H9 (cell line): ENCODE data around the gene ARHGAP26. TPM values are rescaled to one million over a fixed set of nuclear protein-coding genes. Genes with fewer than 3 reads are reported as not detected.

Experiments
- DNase-seq: peaks from one replicate; pipeline ENCODE4 v3.0.0-alpha.2; 2017
- H2AFZ ChIP-seq: one replicate; pipeline ENCODE4 v1.6.1; 2013; ENCODE audit warnings: mild to moderate bottlenecking, low read length, control low read depth, moderate library complexity
- H2AK5ac ChIP-seq: 2 replicates; pipeline ENCODE4 v1.6.1; 2013; ENCODE audit warnings: low read length, control low read depth, mixed read lengths; ENCODE audit not compliant: insufficient read length
- H2BK120ac ChIP-seq: one replicate; pipeline ENCODE4 v1.6.1; 2013; ENCODE audit warnings: low read depth, mild to moderate bottlenecking, low read length, control low read depth, inconsistent platforms; ENCODE audit not compliant: poor library complexity, severe bottlenecking
- H2BK12ac ChIP-seq: 2 replicates; pipeline ENCODE4 v1.6.1; 2013; ENCODE audit warnings: low read length, control low read depth, mixed read lengths, low read depth; ENCODE audit not compliant: insufficient read length
- H2BK15ac ChIP-seq: 2 replicates; pipeline ENCODE4 v1.6.1; 2013; ENCODE audit warnings: low read depth, low read length, control low read depth
- H2BK20ac ChIP-seq: one replicate; pipeline ENCODE4 v1.6.1; 2013; ENCODE audit warnings: low read depth, mild to moderate bottlenecking, low read length, control low read depth, inconsistent platforms; ENCODE audit not compliant: poor library complexity, severe bottlenecking
- H2BK5ac ChIP-seq: 2 replicates; pipeline ENCODE4 v1.6.1; 2013; ENCODE audit warnings: low read length, control low read depth, mixed read lengths; ENCODE audit not compliant: insufficient read length
- H3K14ac ChIP-seq: 2 replicates; pipeline ENCODE4 v1.6.1; 2013; ENCODE audit warnings: low read length, control low read depth; ENCODE audit not compliant: insufficient read depth
- H3K18ac ChIP-seq: 2 replicates; pipeline ENCODE4 v1.6.1; 2013; ENCODE audit warnings: low read depth, mild to moderate bottlenecking, mixed read lengths, low read length, control low read depth; ENCODE audit not compliant: insufficient read length
- H3K23ac ChIP-seq: 2 replicates; pipeline ENCODE4 v1.6.1; 2013; ENCODE audit warnings: low read length, control low read depth, mixed read lengths, low read depth; ENCODE audit not compliant: insufficient read length
- H3K23me2 ChIP-seq: 2 replicates; pipeline ENCODE4 v1.6.1; 2013; ENCODE audit warnings: low read depth, mild to moderate bottlenecking, mixed read lengths, low read length, control low read depth; ENCODE audit not compliant: insufficient read length, poor library complexity, severe bottlenecking
- H3K27ac ChIP-seq: 2 replicates; pipeline ENCODE4 v1.5.1; 2013; ENCODE audit warnings: low read length, control low read depth, mixed read lengths, low read depth; ENCODE audit not compliant: insufficient read length
- H3K27me3 ChIP-seq: 2 replicates; pipeline ENCODE4 v1.6.1; 2013; ENCODE audit warnings: low read length, control low read depth, inconsistent platforms; ENCODE audit not compliant: insufficient read depth
- H3K4ac ChIP-seq: 2 replicates; pipeline ENCODE4 v1.6.1; 2013; ENCODE audit warnings: low read depth, mild to moderate bottlenecking, control low read depth, inconsistent platforms, low read length, moderate library complexity
- H3K4me1 ChIP-seq: 2 replicates; pipeline ENCODE4 v1.6.1; 2013; ENCODE audit warnings: low read length, control low read depth, inconsistent platforms; ENCODE audit not compliant: insufficient read depth
- H3K4me2 ChIP-seq: 2 replicates; pipeline ENCODE4 v1.6.1; 2013; ENCODE audit warnings: low read length, control low read depth, mixed read lengths; ENCODE audit not compliant: insufficient read length, insufficient read depth
- H3K56ac ChIP-seq: 2 replicates; pipeline ENCODE4 v1.6.1; 2013; ENCODE audit warnings: low read depth, mild to moderate bottlenecking, mixed read lengths, low read length, control low read depth; ENCODE audit not compliant: insufficient read length
- H3K79me1 ChIP-seq: 2 replicates; pipeline ENCODE4 v1.6.1; 2013; ENCODE audit warnings: low read depth, mild to moderate bottlenecking, moderate library complexity, low read length, control low read depth, inconsistent platforms; ENCODE audit not compliant: insufficient read depth, poor library complexity, severe bottlenecking
- H3K79me2 ChIP-seq: 2 replicates; pipeline ENCODE4 v1.6.1; 2013; ENCODE audit warnings: low read length, control low read depth, inconsistent platforms; ENCODE audit not compliant: insufficient read depth
- H3K9ac ChIP-seq: 2 replicates; pipeline ENCODE4 v1.6.1; 2013; ENCODE audit warnings: low read length, control low read depth, mixed read lengths; ENCODE audit not compliant: insufficient read length; ENCODE audit errors: extremely low read depth
- H3K9me3 ChIP-seq: one replicate; pipeline ENCODE4 v1.6.1; 2013; ENCODE audit warnings: low read depth, low read length, inconsistent platforms; ENCODE audit not compliant: control insufficient read depth
- H3T11ph ChIP-seq: one replicate; pipeline ENCODE4 v1.6.1; 2013; ENCODE audit warnings: mild to moderate bottlenecking, low read length, control low read depth, inconsistent platforms
- H4K20me1 ChIP-seq: one replicate; pipeline ENCODE4 v1.6.1; 2013; ENCODE audit not compliant: control insufficient read depth, insufficient read length, insufficient read depth
- H4K5ac ChIP-seq: 2 replicates; pipeline ENCODE4 v1.6.1; 2013; ENCODE audit warnings: low read depth, mild to moderate bottlenecking, mixed read lengths, low read length, control low read depth; ENCODE audit not compliant: insufficient read length
- H4K8ac ChIP-seq: replicated peaks from 2 replicates; pipeline ENCODE4 v1.6.1; 2013; ENCODE audit warnings: low read length, control low read depth, mixed read lengths, low read depth; ENCODE audit not compliant: insufficient read length
- H4K91ac ChIP-seq: 2 replicates; pipeline ENCODE4 v1.6.1; 2013; ENCODE audit warnings: low read depth, mild to moderate bottlenecking, moderate library complexity, mixed read lengths, low read length, control low read depth; ENCODE audit not compliant: insufficient read length
- H3K27ac Mint-ChIP-seq, 3 experiments: 2 replicates in 2 of 3; 3 replicates in 1 of 3; pipeline ENCODE4 v1.8.0; 2020 to 2021; ENCODE audit warnings: mixed read lengths in 3 of 3, mild to moderate bottlenecking in 1 of 3, moderate library complexity in 1 of 3
- H3K27me3 Mint-ChIP-seq: 2 replicates; pipeline ENCODE4 v1.8.0; 2021; ENCODE audit warnings: low read depth, mild to moderate bottlenecking, moderate library complexity, mixed read lengths
- H3K36me3 Mint-ChIP-seq, 3 experiments: 2 replicates in 2 of 3; 3 replicates in 1 of 3; pipeline ENCODE4 v1.8.0; 2020 to 2021; ENCODE audit warnings: low read depth in 3 of 3, mixed read lengths in 3 of 3; ENCODE audit not compliant: insufficient read depth in 1 of 3
- H3K4me1 Mint-ChIP-seq, 2 experiments: 2 replicates each; pipeline ENCODE4 v1.8.0; 2020; ENCODE audit warnings: mixed read lengths in 2 of 2
- H3K4me3 Mint-ChIP-seq, 2 experiments: 2 replicates in 1 of 2; 3 replicates in 1 of 2; pipeline ENCODE4 v1.8.0; 2020 to 2021; ENCODE audit warnings: mild to moderate bottlenecking in 2 of 2, mixed read lengths in 2 of 2, moderate library complexity in 1 of 2
- H3K9me3 Mint-ChIP-seq, 2 experiments: 2 replicates in 1 of 2; 3 replicates in 1 of 2; pipeline ENCODE4 v1.8.0; 2020; ENCODE audit warnings: mild to moderate bottlenecking in 2 of 2, mixed read lengths in 2 of 2, moderate library complexity in 1 of 2
- CTCF ChIP-seq: fragments of 200-600 bp; sonication (generic); conservative IDR thresholded peaks from 3 replicates; pipeline ENCODE4 v1.8.0; 2021; ENCODE audit warnings: antibody characterized with exemption, mild to moderate bottlenecking
- WGBS: extraction: QIAGEN DNeasy Blood & Tissue Kit; methylation state at CpG from one replicate; pipeline ENCODE4 v1.1.7; 2013; ENCODE audit warnings: missing lambda C conversion rate, low lambda C conversion rate, mixed read lengths; ENCODE audit not compliant: insufficient read length; ENCODE audit errors: extremely low coverage; 5-methylcytosine and 5-hydroxymethylcytosine counted together
- total RNA-seq: library from RNA; stranded (reverse); gene quantifications from 2 replicates; pipeline ENCODE4 v1.2.1, GENCODE V29; 2021

ARHGAP26 gene
- total RNA-seq, 1 experiment from 2014 or later: 13.8 TPM

DNA sequence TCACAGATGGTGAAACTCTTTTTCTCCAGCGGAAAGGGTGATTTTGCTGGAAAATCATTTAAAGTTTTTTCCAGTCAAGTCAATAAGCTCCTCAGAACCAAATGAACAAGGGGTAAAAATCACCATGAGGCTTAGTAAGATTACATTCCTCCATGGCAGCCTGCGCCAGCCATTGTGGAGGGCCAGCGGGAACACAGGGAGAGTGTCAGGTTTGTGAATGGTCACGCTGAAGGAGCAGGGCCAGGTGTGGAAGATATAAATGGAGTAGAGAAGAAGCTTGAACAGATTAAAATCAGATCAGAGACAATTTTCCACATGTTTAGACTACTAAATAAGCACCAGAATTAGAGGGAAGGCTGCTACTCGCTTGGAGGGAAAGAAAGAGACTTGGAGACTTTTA, 424.5 kb downstream of the ARHGAP26 start:
- Histone ChIP-seq H2AK5ac (no peak overlapping the region), H3K9ac (no peak overlapping the region), H3T11ph (no peak overlapping the region), H4K91ac (no peak overlapping the region), H2BK12ac (no peak overlapping the region), H2AFZ (no peak overlapping the region), H2BK20ac (no peak overlapping the region), H3K18ac (no peak overlapping the region), H3K23ac (no peak overlapping the region), H4K20me1 (no peaks in the 10 kb centered on the region), H3K79me2 (no peaks in the 10 kb centered on the region), H3K14ac (no peak overlapping the region), H3K4me2 (no peak overlapping the region), H3K56ac (no peak overlapping the region), H3K27ac (no peak overlapping the region), H4K5ac (no peak overlapping the region), H3K79me1 (no peaks in the 10 kb centered on the region), H3K23me2 (no peaks in the 10 kb centered on the region), H2BK120ac (no peak overlapping the region), H2BK15ac (no peak overlapping the region), H3K4ac (no peak overlapping the region), H2BK5ac (no peak overlapping the region), H4K8ac (no peak overlapping the region), H3K9me3 (no peaks in the 10 kb centered on the region), H3K4me1 (no peaks in the 10 kb centered on the region), H3K27me3 (no peaks in the 10 kb centered on the region)
- no peak for DNase-seq
- no peak for TF ChIP-seq CTCF
- H3K27ac Mint-ChIP-seq: no peak overlapping the region; a peak in 1 of 7 replicates
- peaks cover 8 to 10% (median 8%) of the 10 kb centered on the region in 3 experiments; a peak in 6 of 7 replicates for H3K36me3 Mint-ChIP-seq
- no CpG with 5 or more reads among the region's 5 CpGs for WGBS
- H3K9me3 Mint-ChIP-seq: peaks cover 8 to 9% of the 10 kb centered on the region in 2 experiments; a peak in 3 of 5 replicates
- no peaks in the 10 kb centered on the region for H3K27me3 Mint-ChIP-seq
- H3K4me3 Mint-ChIP-seq: no peak overlapping the region
- H3K4me1 Mint-ChIP-seq: peaks cover under 1 to 3% of the 10 kb centered on the region in 2 experiments; a peak in 3 of 4 replicates
